CD4-positive, alpha-beta T cell treated with Interleukin-2 at 100 ng/mL for 4 hours (primary cell): ENCODE data around the gene DENND2A.
"Not testable (repeated sequence)": the region's sequence is repeated elsewhere in the genome, so short reads cannot be mapped to it uniquely, and the experiment has no call there.

Experiments used
- DNase-seq: peaks from one replicate; pipeline ENCODE4 v3.0.0-alpha.2; 2020; ENCODE audit warnings: low spot score

DENND2A gene

DNA sequence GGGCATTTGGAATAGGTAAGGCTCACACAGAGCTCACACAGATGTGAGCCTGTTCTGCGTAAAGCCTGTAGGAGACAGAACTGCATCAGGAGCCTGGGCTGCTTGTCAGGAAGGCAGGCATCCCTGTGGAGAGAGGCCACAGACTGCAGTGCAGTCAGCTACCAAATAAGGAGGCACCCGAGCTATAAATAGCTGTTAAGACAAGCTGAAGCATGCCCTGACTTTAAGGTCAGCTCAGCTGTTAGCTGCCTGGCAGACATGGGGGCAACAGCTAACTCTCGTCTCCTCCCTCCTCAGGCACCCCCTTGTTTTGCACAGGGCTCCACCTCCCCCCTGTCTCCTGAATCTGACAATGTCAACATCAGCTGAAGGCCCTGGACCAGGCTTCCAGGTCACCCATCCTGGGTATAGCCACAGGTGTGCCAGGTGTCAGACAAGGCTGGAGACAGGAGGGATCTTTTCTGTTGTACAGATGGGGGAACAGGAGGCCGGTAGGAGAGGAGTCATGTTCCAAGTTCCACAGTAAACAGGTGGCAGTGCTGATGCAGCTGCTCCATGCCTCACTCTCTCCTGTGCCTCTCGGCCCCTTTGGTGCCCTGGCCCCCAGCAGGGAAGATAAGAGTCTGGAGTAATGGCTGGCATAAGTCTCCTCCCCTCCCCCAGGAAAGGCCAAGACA lies 133.7 kb downstream of the DENND2A start:
- DNase-seq = no peak

DNA sequence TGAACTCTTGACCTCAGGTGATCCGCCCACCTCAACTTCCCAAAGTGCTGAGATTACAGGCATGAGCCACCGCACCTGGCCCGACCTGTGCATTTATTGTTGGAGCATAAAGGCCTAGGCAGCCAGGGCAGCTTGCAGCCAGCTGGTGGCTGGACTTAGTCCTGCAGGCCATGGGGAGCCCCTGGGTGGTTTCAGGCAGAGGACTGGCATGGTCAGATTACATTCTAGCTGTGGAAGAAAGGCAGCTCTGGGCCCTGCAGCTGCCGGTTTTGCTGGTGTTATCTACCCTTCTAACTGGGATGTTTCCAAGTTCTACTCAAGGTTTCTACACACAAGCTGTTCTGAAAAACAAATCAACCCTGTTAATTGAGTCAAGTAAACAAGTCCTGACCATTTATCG lies 138.6 kb downstream of the DENND2A start:
- no peak for DNase-seq

DNA sequence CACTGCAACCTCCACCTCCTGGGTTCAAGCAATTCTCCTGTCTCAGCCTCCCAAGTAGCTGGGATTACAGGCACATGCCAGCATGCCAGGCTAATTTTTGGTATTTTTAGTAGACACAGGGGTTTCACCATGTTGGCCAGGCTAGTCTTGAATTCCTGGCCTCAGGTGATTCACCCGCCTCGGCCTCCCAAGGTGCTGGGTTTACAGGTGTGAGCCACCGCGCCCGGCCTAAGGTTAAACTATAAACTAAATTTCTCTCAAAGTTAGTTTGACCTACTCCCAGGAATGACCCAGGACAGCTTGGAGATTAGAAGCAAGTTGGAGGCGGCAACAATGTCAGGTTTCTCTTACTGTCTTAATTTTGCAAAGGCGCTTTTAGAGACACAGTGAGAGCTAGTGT lies 142.8 kb downstream of the DENND2A start:
- DNase-seq = not testable (repeated sequence)

GRCh38 chr7:140497241-140497769 lies 143.3 kb downstream of the DENND2A start:
- no peak for DNase-seq

- no peak for DNase-seq
These were observed 145.0 kb downstream of the DENND2A start for GRCh38 chr7:140495514-140496097.

DNA sequence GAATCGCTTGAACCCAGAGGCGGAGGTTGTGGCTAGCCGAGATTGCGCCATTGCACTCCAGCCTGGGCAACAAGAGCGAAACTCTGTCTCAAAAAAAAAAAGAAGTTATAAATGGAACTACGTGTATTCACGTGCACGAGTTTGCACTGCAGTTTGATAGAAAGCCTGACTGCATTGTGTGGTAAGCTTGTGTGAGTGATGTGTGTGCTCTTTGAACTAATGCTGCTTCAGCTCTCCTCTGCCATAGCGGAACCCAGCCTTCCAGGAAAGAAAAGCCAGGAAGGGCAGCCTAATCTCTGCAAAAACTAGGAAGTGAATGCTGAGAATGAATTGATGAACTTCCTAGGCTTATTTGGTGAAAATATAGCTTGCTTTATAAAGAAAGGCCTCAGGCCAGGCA lies 145.7 kb downstream of the DENND2A start:
- no peak for DNase-seq

- no peak for DNase-seq
These were observed 151.6 kb downstream of the DENND2A start for GRCh38 chr7:140489026-140489359.

DNA sequence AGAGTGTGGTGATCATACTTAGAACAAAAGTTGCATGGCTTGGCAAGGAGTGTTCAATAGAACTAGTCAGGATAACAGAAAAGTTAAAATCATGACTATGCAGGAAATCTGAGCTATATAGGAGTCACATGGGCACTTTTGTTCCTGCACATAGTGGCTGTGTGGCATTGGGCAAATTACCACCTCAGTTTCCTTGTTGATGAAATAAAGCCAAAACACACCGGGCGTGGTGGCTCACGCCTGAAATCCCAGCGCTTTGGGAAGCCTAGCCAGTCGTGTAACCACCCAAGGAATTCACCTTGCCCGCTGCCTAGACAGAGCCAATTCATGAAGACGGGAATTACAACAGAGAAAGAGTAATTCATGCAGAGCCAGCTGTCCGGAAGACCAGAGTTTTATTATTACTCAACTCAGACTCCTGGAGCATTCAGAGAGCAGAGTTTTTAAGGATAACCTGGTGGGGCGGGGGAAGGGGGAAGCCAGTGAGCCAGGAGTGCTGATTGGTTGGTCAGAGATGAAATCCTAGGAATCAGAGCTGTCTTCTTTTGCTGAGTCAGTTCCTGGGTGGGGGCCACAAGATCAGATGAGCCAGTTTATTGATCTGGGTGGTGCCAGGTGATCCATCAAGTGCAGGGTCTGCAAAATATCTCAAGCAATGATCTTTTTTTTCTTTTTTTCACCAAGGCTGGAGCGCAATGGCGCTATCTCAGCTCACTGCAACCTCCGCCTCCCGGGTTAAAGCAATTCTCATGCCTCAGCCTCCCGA lies 154.9 kb downstream of the DENND2A start:
- no peak for DNase-seq

DNA sequence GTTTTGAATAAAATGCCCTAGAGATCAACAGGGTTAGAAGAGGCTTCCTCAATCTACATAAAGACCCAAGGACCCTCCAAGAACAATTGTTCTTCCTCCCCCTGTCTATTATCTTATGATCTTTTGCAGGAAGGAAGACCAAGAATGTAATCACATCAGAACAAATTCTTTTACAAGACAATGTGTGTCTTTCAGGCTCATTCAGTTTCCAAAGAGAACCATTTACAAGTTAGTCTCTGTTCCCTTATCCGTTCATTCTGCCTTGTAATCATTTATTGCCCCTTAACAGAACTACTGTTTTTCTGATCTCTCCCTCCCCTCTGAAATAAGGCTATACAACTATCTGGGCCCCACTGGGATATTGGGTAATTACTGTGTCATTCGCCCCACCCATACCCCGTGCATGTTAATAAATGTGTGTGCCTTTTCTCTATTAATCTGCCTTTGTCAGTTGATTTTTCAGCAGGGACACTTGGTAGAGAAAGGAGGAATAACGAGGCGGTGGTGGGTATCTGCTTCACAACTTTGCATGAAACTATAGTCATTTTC lies 155.6 kb downstream of the DENND2A start:
- DNase-seq = no peak

- DNase-seq = no peak
These were observed 156.1 kb downstream of the DENND2A start for GRCh38 chr7:140484479-140484878.

- no peak for DNase-seq
These were observed 160.9 kb downstream of the DENND2A start for GRCh38 chr7:140479739-140480084.

DNA sequence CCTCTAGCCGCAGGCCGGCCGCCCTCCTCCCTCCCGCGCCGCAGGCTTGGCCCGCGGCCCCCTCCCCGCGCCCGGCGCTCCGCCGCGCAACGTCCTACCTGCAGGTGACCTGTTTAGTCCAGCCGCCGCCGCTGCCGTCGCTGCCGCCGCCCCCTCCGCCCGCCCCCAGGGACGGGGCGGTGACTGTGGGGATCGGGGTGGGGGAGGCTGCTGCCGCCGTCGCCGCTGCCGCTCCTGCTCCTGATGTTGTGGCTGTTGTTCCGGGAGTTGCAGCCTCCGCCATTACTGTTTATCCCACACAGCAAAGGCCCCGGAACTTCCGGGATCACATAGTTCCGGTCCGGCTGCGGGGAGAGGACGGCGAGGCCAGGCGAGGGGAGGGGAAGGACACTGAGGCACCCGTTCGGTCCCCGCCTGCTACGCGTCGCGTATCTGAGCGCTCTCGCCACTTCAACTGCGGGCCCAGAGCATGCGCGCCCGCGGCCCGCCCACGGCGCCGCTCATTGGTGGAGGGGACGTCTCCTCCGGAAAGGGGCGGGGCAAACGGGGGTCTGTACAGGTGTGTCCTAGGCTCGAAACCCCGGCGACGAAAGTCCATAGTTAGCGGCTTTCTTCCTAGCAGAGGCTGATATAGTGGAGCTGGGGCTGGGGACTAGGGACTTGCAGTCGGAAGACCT lies 161.4 kb downstream of the DENND2A start, which contains the start of gene MKRN1:
TSS of gene MKRN1 (minus strand) at position 444 of the 677 bp plus-strand sequence. CDS start at position 283, 161 bp downstream.
- peak; percentile 93 for DNase-seq

DNA sequence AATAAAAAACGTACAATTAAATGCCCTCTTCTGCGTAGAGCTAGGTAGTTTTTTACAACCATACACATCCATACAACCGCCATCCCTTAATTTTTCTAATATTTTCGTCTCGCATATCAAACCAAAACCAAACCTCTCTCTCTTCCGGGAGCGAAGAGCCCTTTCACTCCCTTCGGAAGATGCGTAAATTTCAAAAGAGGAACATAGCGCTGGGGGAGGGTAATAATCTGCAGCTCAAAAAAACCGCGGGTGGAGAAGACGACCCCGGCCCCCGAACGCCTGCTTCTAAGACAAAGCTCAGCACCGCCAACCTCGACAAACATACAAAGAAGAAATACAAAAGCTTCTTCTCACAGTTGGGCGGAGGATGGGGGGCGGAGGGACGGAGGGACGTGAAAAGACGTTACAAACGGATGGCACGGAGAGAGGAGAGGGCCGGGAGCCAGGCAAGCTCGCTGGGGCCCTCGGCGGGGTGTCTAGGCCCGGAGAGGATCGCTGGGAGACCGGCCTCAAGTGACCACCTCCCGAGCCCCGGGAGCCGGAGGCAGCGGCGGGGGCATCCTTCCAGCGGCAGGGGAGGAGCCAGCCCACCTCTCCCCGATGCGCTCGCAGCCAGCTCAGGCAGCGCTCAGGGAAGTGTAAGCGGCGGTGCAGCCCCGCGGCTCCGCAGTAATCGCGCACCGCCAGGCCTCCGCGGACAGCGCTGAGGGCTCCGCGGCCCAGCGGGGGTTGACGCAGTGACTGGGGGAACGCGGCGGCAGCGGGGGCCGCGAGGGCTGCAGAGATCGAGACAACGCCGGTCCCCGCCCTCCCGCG lies 162.2 kb downstream of the DENND2A start:
- peak; percentile 42 for DNase-seq

- no peak for DNase-seq
These were observed 163.8 kb downstream of the DENND2A start for GRCh38 chr7:140476698-140477261.

DNA sequence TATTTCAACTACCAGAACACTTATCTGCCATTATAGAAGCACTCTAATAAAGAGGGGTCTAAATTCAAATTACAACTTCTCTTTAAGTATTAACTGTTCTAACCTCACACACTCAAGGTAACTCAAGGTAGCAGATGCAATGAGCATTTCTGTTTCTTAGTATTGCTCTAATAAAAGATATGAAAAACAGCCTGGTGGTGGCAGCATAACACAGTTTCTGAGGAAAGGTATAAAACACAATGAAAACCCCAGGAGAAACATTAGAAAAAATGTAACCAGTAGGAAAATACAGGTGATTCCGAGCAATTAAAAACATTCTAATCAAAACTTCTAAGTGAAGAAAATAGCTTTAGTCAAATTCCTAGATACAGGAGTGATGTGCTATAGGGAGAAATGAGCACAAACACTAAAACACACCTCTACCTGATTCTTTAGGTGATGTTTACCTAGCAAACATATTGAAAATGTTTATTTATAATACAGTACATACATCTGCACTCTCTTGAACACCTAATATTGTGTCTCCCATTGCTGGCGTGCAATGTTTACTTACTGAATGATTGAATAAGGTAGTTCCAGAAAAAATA lies 164.8 kb downstream of the DENND2A start:
- peak; percentile 69 for DNase-seq
